GM12878 (cell line): ENCODE measurements around the gene MRPL54. TPM values are rescaled to one million over a fixed set of nuclear protein-coding genes. Genes with fewer than 3 reads are reported as not detected.

Experiments
- EED ChIP-seq: sonication (generic); IDR thresholded peaks from 2 replicates; pipeline ENCODE4 v1.6.1; 2016; ENCODE audit warnings: antibody characterized with exemption, low read depth
- GABPA ChIP-seq: IDR thresholded peaks from 2 replicates; pipeline ENCODE4 v1.6.1; 2014; ENCODE audit warnings: antibody characterized with exemption, low read depth, mild to moderate bottlenecking, inconsistent platforms
- MAX ChIP-seq: IDR thresholded peaks from 2 replicates; pipeline ENCODE4 v1.6.1; 2012; ENCODE audit warnings: low read depth, low read length, improper control_type of control experiment
- MEF2B ChIP-seq: fragments of 450-650 bp; IDR thresholded peaks from 2 replicates; pipeline ENCODE4 v1.6.1; 2018; ENCODE audit warnings: mild to moderate bottlenecking, moderate library complexity; ENCODE audit not compliant: partially characterized antibody, poor library complexity, severe bottlenecking
- NFYB ChIP-seq: IDR thresholded peaks from 2 replicates; pipeline ENCODE4 v1.6.1; 2011; ENCODE audit warnings: low read depth, mild to moderate bottlenecking, low read length, improper control_type of control experiment, moderate library complexity; ENCODE audit not compliant: insufficient read depth
- PAX5 ChIP-seq: IDR thresholded peaks from 2 replicates; pipeline ENCODE4 v1.6.1; 2011; ENCODE audit warnings: low read depth, low read length, borderline replicate concordance
- PAX8 ChIP-seq: fragments of 450-650 bp; IDR thresholded peaks from 2 replicates; pipeline ENCODE4 v1.6.1; 2017; ENCODE audit warnings: mild to moderate bottlenecking, moderate library complexity
- PML ChIP-seq: IDR thresholded peaks from 2 replicates; pipeline ENCODE4 v1.6.1; 2012; ENCODE audit warnings: low read length, inconsistent platforms
- RAD51 ChIP-seq: fragments of 450-650 bp; IDR thresholded peaks from 2 replicates; pipeline ENCODE4 v1.6.1; 2016; ENCODE audit warnings: moderate library complexity, mild to moderate bottlenecking, inconsistent platforms
- RBBP5 ChIP-seq: fragments of 200-600 bp; sonication (generic); conservative IDR thresholded peaks from 2 replicates; pipeline ENCODE4 v1.6.1; 2016
- RCOR1 ChIP-seq: conservative IDR thresholded peaks from 2 replicates; pipeline ENCODE4 v1.6.1; 2012; ENCODE audit warnings: low read depth, low read length, improper control_type of control experiment
- REST ChIP-seq: IDR thresholded peaks from 2 replicates; pipeline ENCODE4 v1.6.1; 2012; ENCODE audit warnings: mild to moderate bottlenecking, low read depth, low read length
- RFX5 ChIP-seq: IDR thresholded peaks from 2 replicates; pipeline ENCODE4 v1.6.1; 2011; ENCODE audit warnings: low read depth, low read length, improper control_type of control experiment
- SMAD1 ChIP-seq: fragments of 450-650 bp; IDR thresholded peaks from 2 replicates; pipeline ENCODE4 v1.6.1; 2018; ENCODE audit warnings: mild to moderate bottlenecking, low read depth; ENCODE audit not compliant: partially characterized antibody
- SPI1 ChIP-seq: IDR thresholded peaks from 2 replicates; pipeline ENCODE4 v1.6.1; 2011; ENCODE audit warnings: low read depth, mild to moderate bottlenecking, low read length, moderate library complexity, borderline replicate concordance; ENCODE audit not compliant: insufficient read depth
- ZBTB33 ChIP-seq: fragments of 450-650 bp; IDR thresholded peaks from 2 replicates; pipeline ENCODE4 v1.6.1; 2017; ENCODE audit warnings: mild to moderate bottlenecking
- ZNF207 ChIP-seq: fragments of 450-650 bp; IDR thresholded peaks from 2 replicates; pipeline ENCODE4 v1.6.1; 2014; ENCODE audit warnings: antibody characterized with exemption, mild to moderate bottlenecking, borderline replicate concordance
- ZNF24 ChIP-seq: fragments of 450-650 bp; IDR thresholded peaks from 2 replicates; pipeline ENCODE4 v1.6.1; 2017; ENCODE audit warnings: antibody characterized with exemption, mild to moderate bottlenecking
- ZNF384 ChIP-seq: IDR thresholded peaks from 2 replicates; pipeline ENCODE4 v1.6.1; 2012; ENCODE audit warnings: low read depth, mild to moderate bottlenecking, low read length, improper control_type of control experiment, borderline replicate concordance
- ZNF687 ChIP-seq: fragments of 450-650 bp; IDR thresholded peaks from 2 replicates; pipeline ENCODE4 v1.6.1; 2017; ENCODE audit warnings: mild to moderate bottlenecking, moderate library complexity
- polyA plus RNA-seq, 11 experiments: library from polyadenylated mRNA; depleted of rRNA in 4 of 11; unstranded in 6 of 11; stranded (reverse) in 5 of 11; fragments of >200 nt; fragmentation: Nextera tagmentation in 4 of 11; fragmentation: Illumina TruSeq in 1 of 11; extraction: Ambion mirVana in 4 of 11; extraction: Trizol in 1 of 11; gene quantifications; 1 replicate in 1 of 11; 2 replicates in 10 of 11; pipeline versions ENCODE4 v1.2.1 to v1.2.3, GENCODE V29; 2011 to 2016; ENCODE audit warnings: inconsistent platforms in 2 of 11, missing spikeins in 2 of 11, low read depth in 1 of 11
- total RNA-seq, 4 experiments: library from RNA; depleted of rRNA in 3 of 4; stranded (reverse); fragments of >200 nt in 3 of 4; fragmentation: Illumina TruSeq in 1 of 4; extraction: Trizol in 1 of 4; gene quantifications; 2 replicates each; pipeline versions ENCODE4 v1.2.1 to v1.2.3, GENCODE V29; 2013 to 2021

The MRPL54 gene
- total and polyA plus RNA-seq, 10 of the 15 experiments (the other 5 are each of a cell fraction or from before 2014, with no cell fraction given), result 3.1 to 98.7 (median 75.2) TPM

- TF ChIP-seq ZBTB33, result no peak
- TF ChIP-seq MEF2B, result no peak
- no peak for TF ChIP-seq RFX5
- no peak for TF ChIP-seq REST
- TF ChIP-seq MAX, result no peak
- TF ChIP-seq RCOR1, result no peak
- TF ChIP-seq PML, result peak; percentile 93
- TF ChIP-seq ZNF687, result peak; percentile 68
- no peak for TF ChIP-seq NFYB
- no peak for TF ChIP-seq ZNF384
- peak; percentile 87 for TF ChIP-seq GABPA
- TF ChIP-seq RAD51, result no peak
- no peak for TF ChIP-seq RBBP5
- no peak for TF ChIP-seq PAX5
- peak; percentile 34 for TF ChIP-seq SMAD1
- TF ChIP-seq ZNF24, result no peak
- peak; percentile 8; the same call in 1 of the 2 replicates for TF ChIP-seq SPI1
- TF ChIP-seq PAX8, result no peak
- 0 out of 2 replicates have a peak, but pooled peaks have one; percentile 30 for TF ChIP-seq EED
- TF ChIP-seq ZNF207, result peak; percentile 87
Observed at GRCh38 chr19:3762501-3763459, at the start of gene MRPL54 (continued).
